Endothelial cell (in vitro differentiated cells): ENCODE measurements around the gene BCKDHA. TPM values are rescaled to one million over a fixed set of nuclear protein-coding genes. Genes with fewer than 3 reads are reported as not detected.

Source experiments
- DNase-seq: peaks from one replicate; pipeline ENCODE4 v3.0.0; 2021; ENCODE audit warnings: low spot score
- H3K27ac Mint-ChIP-seq: one replicate; pipeline ENCODE4 v1.8.0; 2021; ENCODE audit warnings: mixed read lengths, inconsistent platforms; ENCODE audit not compliant: unreplicated experiment
- H3K27me3 Mint-ChIP-seq: one replicate; pipeline ENCODE4 v1.8.0; 2021; ENCODE audit warnings: mild to moderate bottlenecking, moderate library complexity, mixed read lengths, inconsistent platforms; ENCODE audit not compliant: unreplicated experiment
- H3K36me3 Mint-ChIP-seq: one replicate; pipeline ENCODE4 v1.8.0; 2021; ENCODE audit warnings: mild to moderate bottlenecking, low read depth, mixed read lengths, inconsistent platforms; ENCODE audit not compliant: unreplicated experiment
- H3K4me1 Mint-ChIP-seq: one replicate; pipeline ENCODE4 v1.8.0; 2021; ENCODE audit warnings: mild to moderate bottlenecking, mixed read lengths, inconsistent platforms; ENCODE audit not compliant: unreplicated experiment
- H3K4me3 Mint-ChIP-seq: one replicate; pipeline ENCODE4 v1.8.0; 2021; ENCODE audit warnings: mild to moderate bottlenecking, mixed read lengths, inconsistent platforms; ENCODE audit not compliant: unreplicated experiment
- H3K9me3 Mint-ChIP-seq: one replicate; pipeline ENCODE4 v1.8.0; 2021; ENCODE audit warnings: mixed read lengths, inconsistent platforms; ENCODE audit not compliant: unreplicated experiment
- CTCF ChIP-seq: fragments of 200-600 bp; sonication (generic); IDR thresholded peaks from one replicate; pipeline ENCODE4 v1.5.0; 2021; ENCODE audit warnings: antibody characterized with exemption; ENCODE audit not compliant: unreplicated experiment
- total RNA-seq: library from RNA; stranded (reverse); fragmentation: NEBNext Ultra II Directional; extraction: Animal tissue kit (Norgen Biotek cat#: 25700); gene quantifications from one replicate; pipeline ENCODE4 v1.2.1, GENCODE V29; 2021; ENCODE audit not compliant: unreplicated experiment

BCKDHA gene
- total RNA-seq, 1 donor from 2014 or later = 25.0 TPM

- Mint-ChIP-seq H3K9me3 (no peaks in the 10 kb centered on the region), H3K27me3 (peaks cover 4% of the 10 kb centered on the region), H3K27ac (no peak overlapping the region), H3K36me3 (peaks cover 14% of the 10 kb centered on the region), H3K4me1 (peaks cover 4% of the 10 kb centered on the region), H3K4me3 (no peak overlapping the region)
- no peak for TF ChIP-seq CTCF
- DNase-seq = no peak
Observed at GRCh38 chr19:41384351-41384750, 13.3 kb upstream of the BCKDHA start.

- Mint-ChIP-seq H3K4me3 (no peak overlapping the region), H3K9me3 (no peaks in the 10 kb centered on the region), H3K27me3 (peaks cover 6% of the 10 kb centered on the region), H3K27ac (no peak overlapping the region), H3K4me1 (no peaks in the 10 kb centered on the region), H3K36me3 (peaks cover 21% of the 10 kb centered on the region)
- TF ChIP-seq CTCF = no peak
- DNase-seq = no peak
Observed at GRCh38 chr19:41386442-41386841, 11.2 kb upstream of the BCKDHA start.

GRCh38 chr19:41391618-41392017 lies 6.0 kb upstream of the BCKDHA start:
- DNase-seq = no peak
- H3K36me3 Mint-ChIP-seq = peaks cover 15% of the 10 kb centered on the region
- no peaks in the 10 kb centered on the region for H3K9me3 Mint-ChIP-seq
- peaks cover 9% of the 10 kb centered on the region for H3K4me1 Mint-ChIP-seq
- peaks cover 4% of the 10 kb centered on the region for H3K27me3 Mint-ChIP-seq
- no peak overlapping the region for H3K27ac Mint-ChIP-seq
- H3K4me3 Mint-ChIP-seq = no peak overlapping the region
- TF ChIP-seq CTCF = no peak

GRCh38 chr19:41392775-41393174 lies 4.8 kb upstream of the BCKDHA start:
- Mint-ChIP-seq H3K4me1 (peaks cover 11% of the 10 kb centered on the region), H3K4me3 (no peak overlapping the region), H3K27ac (no peak overlapping the region), H3K36me3 (peaks cover 15% of the 10 kb centered on the region), H3K9me3 (no peaks in the 10 kb centered on the region), H3K27me3 (peaks cover 4% of the 10 kb centered on the region)
- DNase-seq = no peak
- no peak for TF ChIP-seq CTCF

- Mint-ChIP-seq H3K27me3 (peaks cover 5% of the 10 kb centered on the region), H3K36me3 (peaks cover 10% of the 10 kb centered on the region), H3K27ac (no peak overlapping the region), H3K4me3 (no peak overlapping the region), H3K9me3 (no peaks in the 10 kb centered on the region), H3K4me1 (peaks cover 28% of the 10 kb centered on the region)
- no peak for TF ChIP-seq CTCF
- DNase-seq = no peak
Observed at GRCh38 chr19:41395355-41395754, 2.3 kb upstream of the BCKDHA start.
